ENCODE results near the gene BCL10.

BCL10 gene

DNA sequence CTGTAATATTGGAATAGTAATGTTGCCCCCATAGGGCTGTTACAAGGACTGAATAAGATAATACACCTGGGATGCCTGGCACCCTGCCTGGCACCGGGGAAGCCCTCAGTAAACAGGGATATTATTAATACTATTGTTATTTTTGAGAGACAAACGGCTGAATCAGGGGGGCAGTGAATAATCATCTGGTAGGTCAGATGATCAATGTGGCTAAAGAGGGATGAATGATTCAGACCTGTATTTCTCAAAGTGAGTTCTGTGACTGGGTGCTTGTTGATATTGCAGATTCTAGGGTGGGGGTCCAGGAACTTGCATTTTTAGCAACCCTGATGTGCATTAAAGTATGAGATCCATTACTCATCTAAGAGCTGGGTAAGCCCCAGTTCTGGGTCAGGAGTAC, 46.2 kb upstream of the BCL10 start:
- peaks cover 10% of the 10 kb centered on the region for H3K27me3 ChIP-seq (ENCODE audit: insufficient read depth, low read length, poor library complexity)
- H3K79me2 ChIP-seq (ENCODE audit: insufficient read depth, low read length): no peaks in the 10 kb centered on the region
- no peaks in the 10 kb centered on the region for H3K36me3 ChIP-seq (ENCODE audit: insufficient read depth, low read length)
- H3K4me1 ChIP-seq (ENCODE audit: insufficient read depth, low read length): no peaks in the 10 kb centered on the region
- no peaks in the 10 kb centered on the region for H3K9me3 ChIP-seq (ENCODE audit: insufficient read depth, low read length, severe bottlenecking)
- DNase-seq (no peak), ATAC-seq (ENCODE audit: insufficient read depth, low read depth) (no peak)
- no peak overlapping the region for H3K4me3 ChIP-seq (ENCODE audit: low read depth in 1 of 2, low read length in 2 of 2)
- no peak for TF ChIP-seq EZH2 (IDR thresholded peaks at IDR 0.05; ENCODE audit: borderline replicate concordance, low read depth, low read length, severe bottlenecking)
- TF ChIP-seq, protein P1, sequence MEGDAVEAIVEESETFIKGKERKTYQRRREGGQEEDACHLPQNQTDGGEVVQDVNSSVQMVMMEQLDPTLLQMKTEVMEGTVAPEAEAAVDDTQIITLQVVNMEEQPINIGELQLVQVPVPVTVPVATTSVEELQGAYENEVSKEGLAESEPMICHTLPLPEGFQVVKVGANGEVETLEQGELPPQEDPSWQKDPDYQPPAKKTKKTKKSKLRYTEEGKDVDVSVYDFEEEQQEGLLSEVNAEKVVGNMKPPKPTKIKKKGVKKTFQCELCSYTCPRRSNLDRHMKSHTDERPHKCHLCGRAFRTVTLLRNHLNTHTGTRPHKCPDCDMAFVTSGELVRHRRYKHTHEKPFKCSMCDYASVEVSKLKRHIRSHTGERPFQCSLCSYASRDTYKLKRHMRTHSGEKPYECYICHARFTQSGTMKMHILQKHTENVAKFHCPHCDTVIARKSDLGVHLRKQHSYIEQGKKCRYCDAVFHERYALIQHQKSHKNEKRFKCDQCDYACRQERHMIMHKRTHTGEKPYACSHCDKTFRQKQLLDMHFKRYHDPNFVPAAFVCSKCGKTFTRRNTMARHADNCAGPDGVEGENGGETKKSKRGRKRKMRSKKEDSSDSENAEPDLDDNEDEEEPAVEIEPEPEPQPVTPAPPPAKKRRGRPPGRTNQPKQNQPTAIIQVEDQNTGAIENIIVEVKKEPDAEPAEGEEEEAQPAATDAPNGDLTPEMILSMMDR (IDR thresholded peaks at IDR 0.05; ENCODE audit: borderline replicate concordance, extremely low read depth, low read length, poor library complexity, severe bottlenecking): no peak
- no peak overlapping the region for H3K9ac ChIP-seq (ENCODE audit: low read depth, low read length)
- H3K27ac ChIP-seq (ENCODE audit: low read length): no peak overlapping the region
- no peaks in the 10 kb centered on the region for H4K20me1 ChIP-seq (ENCODE audit: insufficient read depth, low read length)
- H3K4me2 ChIP-seq (ENCODE audit: insufficient read depth, low read length): no peak overlapping the region
- no peak overlapping the region for H2AFZ ChIP-seq (ENCODE audit: low read depth, low read length)

DNA sequence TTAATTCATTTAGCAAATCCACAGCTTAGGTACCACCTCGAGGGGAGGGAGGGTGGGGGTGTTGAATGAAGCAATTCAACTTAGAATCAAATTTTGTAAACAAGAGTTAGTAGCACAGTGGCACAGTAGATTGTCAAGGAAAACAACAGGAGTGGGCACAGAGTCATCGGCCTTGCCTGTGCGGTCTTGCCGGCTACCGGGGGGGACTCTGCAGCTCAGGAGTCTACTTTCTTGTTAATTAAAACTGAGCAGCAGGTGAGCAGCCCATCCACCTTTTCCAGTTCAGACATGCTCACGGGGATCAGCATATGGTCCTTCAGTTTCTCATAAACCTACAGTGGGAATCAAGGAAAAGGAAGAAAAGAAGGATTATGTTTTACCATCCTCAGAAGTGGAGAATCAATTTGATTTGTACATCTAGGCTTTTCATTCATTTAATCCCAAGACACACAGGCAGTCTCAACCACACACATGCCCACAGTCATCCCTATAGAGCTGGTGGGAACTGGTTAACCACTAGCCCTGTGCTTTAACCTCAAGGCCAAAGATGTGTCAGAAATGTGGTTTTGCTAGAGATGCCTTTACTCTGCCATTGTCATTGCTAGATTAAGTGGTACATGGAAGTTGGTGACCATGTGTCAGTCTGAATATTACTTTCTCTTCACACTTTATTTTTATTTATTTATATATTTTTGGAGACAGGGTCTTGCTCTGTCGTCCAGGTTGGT, 45.0 kb upstream of the BCL10 start:
- no peak overlapping the region for H3K4me3 ChIP-seq (ENCODE audit: low read depth in 1 of 2, low read length in 2 of 2)
- ATAC-seq (ENCODE audit: insufficient read depth, low read depth) (peak; percentile 92), DNase-seq (peak; percentile 27)
- no peak overlapping the region for H3K4me2 ChIP-seq (ENCODE audit: insufficient read depth, low read length)
- H4K20me1 ChIP-seq (ENCODE audit: insufficient read depth, low read length): no peaks in the 10 kb centered on the region
- no peaks in the 10 kb centered on the region for H3K4me1 ChIP-seq (ENCODE audit: insufficient read depth, low read length)
- TF ChIP-seq EZH2 (IDR thresholded peaks at IDR 0.05; ENCODE audit: borderline replicate concordance, low read depth, low read length, severe bottlenecking): no peak
- TF ChIP-seq, protein P1 (IDR thresholded peaks at IDR 0.05; ENCODE audit: borderline replicate concordance, extremely low read depth, low read length, poor library complexity, severe bottlenecking): no peak
- no peaks in the 10 kb centered on the region for H3K36me3 ChIP-seq (ENCODE audit: insufficient read depth, low read length)
- H2AFZ ChIP-seq (ENCODE audit: low read depth, low read length): no peak overlapping the region
- H3K9ac ChIP-seq (ENCODE audit: low read depth, low read length): no peak overlapping the region
- peaks cover 10% of the 10 kb centered on the region for H3K27me3 ChIP-seq (ENCODE audit: insufficient read depth, low read length, poor library complexity)
- H3K79me2 ChIP-seq (ENCODE audit: insufficient read depth, low read length): no peaks in the 10 kb centered on the region
- H3K27ac ChIP-seq (ENCODE audit: low read length): no peak overlapping the region
- H3K9me3 ChIP-seq (ENCODE audit: insufficient read depth, low read length, severe bottlenecking): no peaks in the 10 kb centered on the region

DNA sequence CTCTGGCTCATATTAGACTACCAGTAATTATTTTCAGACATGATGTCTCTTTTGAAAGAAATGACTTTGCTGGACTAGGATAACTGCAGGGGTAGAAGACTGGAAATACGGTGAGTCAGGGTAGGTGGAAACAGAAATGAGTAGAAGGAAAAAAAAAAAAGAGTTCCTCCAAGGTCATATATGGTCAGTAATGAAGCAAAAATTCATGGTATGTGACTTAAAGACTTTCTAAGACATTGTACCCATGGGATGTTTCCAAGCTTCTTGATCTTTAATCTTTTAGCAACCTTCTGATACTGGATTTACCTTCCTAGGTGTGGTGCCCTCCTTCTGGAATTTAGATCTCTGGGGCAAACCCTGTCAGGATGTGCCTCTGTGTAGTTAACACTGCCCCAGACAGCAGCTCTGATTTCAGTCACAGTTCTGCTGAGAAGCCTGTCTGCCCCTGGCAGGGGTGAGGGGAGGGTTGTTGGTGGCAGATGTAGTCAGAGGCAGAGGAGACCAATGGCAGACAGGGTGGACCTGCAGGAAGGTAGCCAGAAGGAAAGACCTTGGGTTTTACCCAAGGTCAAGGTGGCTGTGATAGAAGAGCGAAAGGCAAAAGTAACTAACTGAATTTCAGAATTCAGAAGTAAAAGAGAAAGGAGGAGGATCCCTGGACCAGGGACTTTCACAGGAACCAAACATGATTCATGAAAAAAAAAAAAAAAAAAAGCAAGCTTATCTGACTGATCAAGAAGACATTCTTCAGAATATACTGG, 44.1 kb upstream of the BCL10 start:
- Histone ChIP-seq H2AFZ (ENCODE audit: low read depth, low read length) (no peak overlapping the region), H3K36me3 (ENCODE audit: insufficient read depth, low read length) (no peaks in the 10 kb centered on the region), H3K79me2 (ENCODE audit: insufficient read depth, low read length) (no peaks in the 10 kb centered on the region), H4K20me1 (ENCODE audit: insufficient read depth, low read length) (no peaks in the 10 kb centered on the region), H3K4me1 (ENCODE audit: insufficient read depth, low read length) (no peaks in the 10 kb centered on the region), H3K27me3 (ENCODE audit: insufficient read depth, low read length, poor library complexity) (peaks cover 10% of the 10 kb centered on the region), H3K4me3 (ENCODE audit: low read depth in 1 of 2, low read length in 2 of 2) (no peak overlapping the region), H3K9me3 (ENCODE audit: insufficient read depth, low read length, severe bottlenecking) (no peaks in the 10 kb centered on the region), H3K9ac (ENCODE audit: low read depth, low read length) (no peak overlapping the region), H3K27ac (ENCODE audit: low read length) (no peak overlapping the region), H3K4me2 (ENCODE audit: insufficient read depth, low read length) (no peak overlapping the region)
- no peak for TF ChIP-seq EZH2 (IDR thresholded peaks at IDR 0.05; ENCODE audit: borderline replicate concordance, low read depth, low read length, severe bottlenecking)
- TF ChIP-seq, protein P1 (IDR thresholded peaks at IDR 0.05; ENCODE audit: borderline replicate concordance, extremely low read depth, low read length, poor library complexity, severe bottlenecking): no peak
- ATAC-seq (ENCODE audit: insufficient read depth, low read depth): no peak
- no peak for DNase-seq
